HepG2 (cell line): Measurements from ENCODE around the gene SHISA5. TPM values are rescaled to one million over a fixed set of nuclear protein-coding genes. Genes with fewer than 3 reads are reported as not detected.
A peak's percentile ranks its signal among the peaks of the same experiment; 100 is the strongest.

ENCODE experiments used
- ATF7-NPFF ChIP-seq: sonication (generic); formaldehyde crosslinking; IDR thresholded peaks from 2 replicates; pipeline ENCODE4 v1.8.1; 2023; ENCODE audit warnings: mild to moderate bottlenecking, low read depth, missing genetic modification reagents, moderate library complexity
- HMGXB4 ChIP-seq, 2 experiments: sonication (generic) in 1 of 2; formaldehyde crosslinking in 1 of 2; IDR thresholded peaks; 2 replicates each; pipeline versions ENCODE4 v1.4.0 to v1.6.1; 2018 to 2020; ENCODE audit warnings: missing genetic modification reagents in 2 of 2, borderline replicate concordance in 1 of 2, low read depth in 1 of 2, mild to moderate bottlenecking in 1 of 2, missing biosample characterization in 1 of 2
- HNF4A ChIP-seq: sonication (generic); formaldehyde crosslinking; IDR thresholded peaks from 2 replicates; pipeline ENCODE4 v1.4.0; 2020; ENCODE audit warnings: missing genetic modification reagents
- HOXA5 ChIP-seq: sonication (generic); formaldehyde crosslinking; IDR thresholded peaks from 2 replicates; pipeline ENCODE4 v1.4.0; 2020; ENCODE audit warnings: missing genetic modification reagents
- IRF2 ChIP-seq: IDR thresholded peaks from 2 replicates; pipeline ENCODE4 v1.6.1; 2018; ENCODE audit warnings: missing genetic modification reagents, missing compliant biosample characterization
- KAT7 ChIP-seq: IDR thresholded peaks from 2 replicates; pipeline ENCODE4 v1.6.1; 2018; ENCODE audit warnings: borderline replicate concordance, missing compliant biosample characterization
- KDM2A ChIP-seq: sonication (generic); formaldehyde crosslinking; IDR thresholded peaks from 2 replicates; pipeline ENCODE4 v1.4.0; 2020; ENCODE audit warnings: low read depth, missing genetic modification reagents, borderline replicate concordance
- NR3C1 ChIP-seq: sonication (generic); formaldehyde crosslinking; IDR thresholded peaks from 2 replicates; pipeline ENCODE4 v1.4.0; 2020; ENCODE audit warnings: missing genetic modification reagents
- REPIN1 ChIP-seq: sonication (generic); formaldehyde crosslinking; IDR thresholded peaks from 2 replicates; pipeline ENCODE4 v1.8.0; 2022; ENCODE audit warnings: missing genetic modification reagents, low read depth, mild to moderate bottlenecking, borderline replicate concordance
- UBTF ChIP-seq: sonication (generic); formaldehyde crosslinking; IDR thresholded peaks from 2 replicates; pipeline ENCODE4 v1.4.0; 2020; ENCODE audit warnings: mild to moderate bottlenecking, missing genetic modification reagents
- ZNF101 ChIP-seq: sonication (generic); formaldehyde crosslinking; IDR thresholded peaks from 2 replicates; pipeline ENCODE4 v1.4.0; 2020; ENCODE audit warnings: mild to moderate bottlenecking, low read depth, missing genetic modification reagents, borderline replicate concordance
- ZNF335 ChIP-seq: sonication (generic); formaldehyde crosslinking; IDR thresholded peaks from 2 replicates; pipeline ENCODE4 v1.4.0; 2020; ENCODE audit warnings: missing genetic modification reagents
- ZNF501 ChIP-seq: sonication (generic); formaldehyde crosslinking; IDR thresholded peaks from 2 replicates; pipeline ENCODE4 v1.5.1; 2020; ENCODE audit warnings: mild to moderate bottlenecking, moderate library complexity, missing genetic modification reagents
- ZNF530 ChIP-seq: sonication (generic); formaldehyde crosslinking; IDR thresholded peaks from 2 replicates; pipeline ENCODE4 v1.5.0; 2020; ENCODE audit warnings: low read depth, mild to moderate bottlenecking, missing genetic modification reagents
- ZNF547 ChIP-seq: sonication (generic); formaldehyde crosslinking; IDR thresholded peaks from 2 replicates; pipeline ENCODE4 v1.5.1; 2020; ENCODE audit warnings: mild to moderate bottlenecking, missing genetic modification reagents
- ZNF614 ChIP-seq: IDR thresholded peaks from 2 replicates; pipeline ENCODE4 v1.6.1; 2018; ENCODE audit warnings: missing biosample characterization, missing genetic modification reagents, inconsistent platforms, borderline replicate concordance
- polyA plus RNA-seq, 8 experiments: library from polyadenylated mRNA; depleted of rRNA in 3 of 8; stranded (reverse) in 7 of 8; unstranded in 1 of 8; fragments of >200 nt; fragmentation: Illumina TruSeq in 4 of 8; extraction: Trizol in 4 of 8; gene quantifications; 2 replicates each; pipeline versions ENCODE4 v1.2.1 to v1.2.3, GENCODE V29; 2011 to 2016; ENCODE audit warnings: low read depth in 4 of 8, missing spikeins in 1 of 8, mixed read lengths in 1 of 8; ENCODE audit not compliant: insufficient read depth in 1 of 8
- total RNA-seq, 5 experiments: library from RNA; depleted of rRNA; stranded (reverse); fragments of >200 nt; fragmentation: Illumina TruSeq; extraction: Trizol; gene quantifications; 2 replicates each; pipeline ENCODE4 v1.2.3, GENCODE V29; 2016; ENCODE audit warnings: low read depth in 1 of 5
- TF ChIP-seq, protein P1 (sequence below): IDR thresholded peaks from 2 replicates; pipeline ENCODE4 v1.6.1; 2018; ENCODE audit warnings: missing genetic modification reagents, mild to moderate bottlenecking, missing compliant biosample characterization
- TF ChIP-seq, protein P2 (sequence below): sonication (generic); formaldehyde crosslinking; IDR thresholded peaks from 2 replicates; pipeline ENCODE4 v1.4.0; 2020; ENCODE audit warnings: missing genetic modification reagents, low read depth, mild to moderate bottlenecking, borderline replicate concordance
- TF ChIP-seq, protein P3 (sequence below): sonication (generic); formaldehyde crosslinking; IDR thresholded peaks from 2 replicates; pipeline ENCODE4 v1.4.0; 2020; ENCODE audit warnings: missing genetic modification reagents

Gene SHISA5
- total and polyA plus RNA-seq, 2 of the 13 experiments (the other 11 are each of a cell fraction or from before 2014, with no cell fraction given): 75.8 to 91.4 TPM

GRCh38 chr3:48435774-48436476 lies 68.0 kb downstream of the SHISA5 start (continued):
- TF ChIP-seq HOXA5 (CRISPR knock-in tag) (peak; percentile 49; the same call in 1 of the 2 replicates), ZNF101 (CRISPR knock-in tag) (0 out of 2 replicates have a peak, but pooled peaks have one; percentile 26), HMGXB4 (CRISPR knock-in tag; IDR thresholded peaks at IDR 0.05; ENCODE audit: borderline replicate concordance in 1 of 2, low read depth in 1 of 2) (peak; percentile 86 to 92), ZNF614 (CRISPR knock-in tag) (no peak; the same call in 1 of the 2 replicates), ZNF547 (CRISPR knock-in tag) (0 out of 2 replicates have a peak, but pooled peaks have one; percentile 43), ZNF530 (no peak), HNF4A (peak; percentile 19; the same call in 1 of the 2 replicates), ZNF335 (peak; percentile 95), REPIN1 (CRISPR knock-in tag) (peak; percentile 43; the same call in 1 of the 2 replicates), ATF7-NPFF (no peak), IRF2 (peak; percentile 83), KDM2A (CRISPR knock-in tag) (peak; percentile 74; the same call in 1 of the 2 replicates), KAT7 (CRISPR knock-in tag) (0 out of 2 replicates have a peak, but pooled peaks have one; percentile 70), UBTF (CRISPR knock-in tag) (0 out of 2 replicates have a peak, but pooled peaks have one; percentile 27), NR3C1 (CRISPR knock-in tag) (no peak), ZNF501 (CRISPR knock-in tag) (peak; percentile 89)
- TF ChIP-seq, protein P1, sequence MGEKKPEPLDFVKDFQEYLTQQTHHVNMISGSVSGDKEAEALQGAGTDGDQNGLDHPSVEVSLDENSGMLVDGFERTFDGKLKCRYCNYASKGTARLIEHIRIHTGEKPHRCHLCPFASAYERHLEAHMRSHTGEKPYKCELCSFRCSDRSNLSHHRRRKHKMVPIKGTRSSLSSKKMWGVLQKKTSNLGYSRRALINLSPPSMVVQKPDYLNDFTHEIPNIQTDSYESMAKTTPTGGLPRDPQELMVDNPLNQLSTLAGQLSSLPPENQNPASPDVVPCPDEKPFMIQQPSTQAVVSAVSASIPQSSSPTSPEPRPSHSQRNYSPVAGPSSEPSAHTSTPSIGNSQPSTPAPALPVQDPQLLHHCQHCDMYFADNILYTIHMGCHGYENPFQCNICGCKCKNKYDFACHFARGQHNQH: peak; percentile 82; the same call in 1 of the 2 replicates
- TF ChIP-seq, protein P2, sequence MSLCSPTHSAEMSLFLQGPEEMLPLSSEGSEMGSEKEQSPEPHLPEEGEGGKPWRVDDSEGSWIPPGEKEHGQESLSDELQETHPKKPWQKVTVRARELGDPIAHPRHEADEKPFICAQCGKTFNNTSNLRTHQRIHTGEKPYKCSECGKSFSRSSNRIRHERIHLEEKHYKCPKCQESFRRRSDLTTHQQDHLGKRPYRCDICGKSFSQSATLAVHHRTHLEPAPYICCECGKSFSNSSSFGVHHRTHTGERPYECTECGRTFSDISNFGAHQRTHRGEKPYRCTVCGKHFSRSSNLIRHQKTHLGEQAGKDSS: peak; percentile 82; the same call in 1 of the 2 replicates
- TF ChIP-seq, protein P3, sequence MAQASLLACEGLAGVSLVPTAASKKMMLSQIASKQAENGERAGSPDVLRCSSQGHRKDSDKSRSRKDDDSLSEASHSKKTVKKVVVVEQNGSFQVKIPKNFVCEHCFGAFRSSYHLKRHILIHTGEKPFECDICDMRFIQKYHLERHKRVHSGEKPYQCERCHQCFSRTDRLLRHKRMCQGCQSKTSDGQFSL (CRISPR knock-in tag): 0 out of 2 replicates have a peak, but pooled peaks have one; percentile 47
- TF ChIP-seq, all 625 proteins: peak for 127
